Measurements from ENCODE around the gene IQSEC3.

The IQSEC3 gene

DNA sequence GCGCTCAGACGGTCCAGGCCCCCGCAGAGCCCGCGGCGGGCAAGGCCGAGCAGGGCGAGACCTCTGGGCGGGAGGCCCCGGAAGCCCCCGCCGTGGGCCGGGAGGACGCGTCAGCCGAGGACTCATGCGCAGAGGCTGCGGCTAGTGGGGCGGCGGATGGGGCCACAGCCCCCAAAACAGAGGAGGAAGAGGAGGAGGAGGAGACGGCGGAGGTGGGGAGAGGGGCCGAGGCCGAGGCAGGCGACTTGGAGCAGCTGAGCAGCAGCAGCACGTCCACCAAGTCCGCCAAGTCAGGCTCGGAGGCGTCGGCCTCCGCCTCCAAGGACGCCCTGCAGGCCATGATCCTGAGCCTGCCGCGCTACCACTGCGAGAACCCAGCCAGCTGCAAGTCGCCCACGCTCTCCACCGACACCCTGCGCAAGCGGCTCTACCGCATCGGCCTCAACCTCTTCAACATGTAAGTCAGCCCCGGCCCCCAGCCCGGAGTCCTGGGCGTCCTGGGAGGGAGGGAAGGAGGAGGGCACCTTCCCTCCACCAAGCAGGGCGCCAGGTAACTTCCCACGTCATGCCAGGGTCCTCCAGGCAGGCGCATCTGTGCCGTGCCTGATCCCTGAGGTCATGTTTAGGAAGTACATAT, 72.4 kb downstream of the IQSEC3 start:
- DNase-seq (ENCODE audit: low read depth) = no peak

DNA sequence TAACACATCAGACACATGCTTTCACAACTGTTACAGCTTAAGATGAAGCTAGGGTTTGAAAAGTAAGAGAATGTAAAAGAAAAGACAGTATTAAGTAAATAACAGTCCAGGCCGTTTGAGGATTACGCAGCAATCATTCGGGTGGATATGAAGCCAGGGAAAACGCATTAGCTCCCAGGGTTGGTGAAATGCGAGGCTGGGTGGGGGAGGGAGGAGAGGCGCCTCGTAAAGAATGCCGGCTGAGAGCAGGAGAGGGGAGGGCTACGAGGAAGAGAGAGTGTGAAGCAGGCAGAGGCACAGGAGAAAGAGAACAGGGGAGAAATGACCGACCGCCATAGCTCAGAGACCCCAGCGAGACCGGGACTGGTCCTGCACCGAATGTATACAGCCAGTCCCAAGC, 73.0 kb downstream of the IQSEC3 start:
- DNase-seq (ENCODE audit: low read depth) = no peak

DNA sequence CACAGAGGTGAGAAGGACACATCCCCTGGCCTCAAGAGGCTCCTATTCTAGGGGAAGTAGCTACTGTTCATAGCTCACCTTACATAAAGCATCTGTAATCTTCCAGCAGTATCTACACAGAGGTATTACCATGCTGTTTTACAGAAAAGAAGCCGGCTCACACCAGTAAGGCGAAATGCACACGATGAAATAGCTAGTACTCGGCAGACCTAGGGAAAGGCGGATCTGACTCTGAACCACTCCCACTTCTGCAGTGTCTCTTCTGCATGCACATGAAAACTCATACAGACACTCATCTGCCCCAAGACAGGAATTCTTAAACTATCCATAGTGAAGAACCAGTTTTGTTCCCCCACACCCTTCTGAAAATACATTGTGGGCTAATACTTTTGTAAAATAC, 73.6 kb downstream of the IQSEC3 start:
- DNase-seq (ENCODE audit: low read depth) = no peak

- DNase-seq (ENCODE audit: low read depth) = no peak
Measured at GRCh38 chr12:143964-144649, 77.5 kb downstream of the IQSEC3 start.

GRCh38 chr12:144650-145284, 78.2 kb downstream of the IQSEC3 start:
- DNase-seq (ENCODE audit: low read depth) = no peak

GRCh38 chr12:145369-145960, 78.9 kb downstream of the IQSEC3 start:
- no peak for DNase-seq (ENCODE audit: low read depth)

DNA sequence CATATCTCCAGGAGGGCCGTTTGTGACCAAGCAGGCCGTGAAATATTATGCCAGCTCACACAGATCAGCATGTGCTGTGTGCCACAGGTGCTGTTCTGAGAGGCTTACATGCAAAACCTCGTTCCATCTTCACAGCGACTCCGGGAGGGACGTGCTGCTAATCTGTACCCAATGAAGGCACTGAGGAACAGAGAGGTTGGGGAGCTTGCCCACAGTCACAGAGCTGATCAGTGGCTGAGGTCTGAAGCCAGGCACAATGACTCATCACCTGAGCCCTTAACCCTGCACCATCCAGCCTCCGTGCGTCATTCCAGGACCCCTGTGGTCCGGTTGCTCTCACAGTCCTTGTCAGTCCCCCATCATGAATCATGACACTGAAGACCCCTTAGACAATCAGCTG, 80.7 kb downstream of the IQSEC3 start:
- DNase-seq (ENCODE audit: low read depth) = no peak

- no peak for DNase-seq (ENCODE audit: low read depth)
Measured at GRCh38 chr12:148676-149416, 82.3 kb downstream of the IQSEC3 start.

GRCh38 chr12:151579-151978, 85.0 kb downstream of the IQSEC3 start:
- no peak for DNase-seq (ENCODE audit: low read depth)

DNA sequence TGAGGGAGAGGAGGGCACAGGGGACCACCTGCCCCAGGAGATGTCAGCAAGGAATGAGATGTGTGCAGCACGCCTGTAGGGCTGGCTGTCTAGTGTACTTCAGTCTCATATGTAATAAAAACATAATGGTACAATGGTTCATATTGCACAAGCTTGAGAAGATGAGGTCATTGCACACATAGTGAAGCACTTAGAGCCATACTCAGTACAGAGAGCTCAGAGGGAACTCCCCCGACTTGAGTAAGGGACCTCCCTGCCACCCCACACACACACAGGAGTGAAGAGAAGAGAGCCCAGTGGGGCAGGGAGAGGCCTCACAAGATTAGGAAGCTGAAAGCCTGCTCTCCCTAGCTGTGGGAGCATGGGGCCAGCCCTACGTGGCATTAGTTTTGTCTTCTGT, 85.9 kb downstream of the IQSEC3 start:
- no peak for DNase-seq (ENCODE audit: low read depth)

- DNase-seq (ENCODE audit: low read depth) = peak; percentile 10
Measured at GRCh38 chr12:153080-153746, 86.6 kb downstream of the IQSEC3 start.

DNA sequence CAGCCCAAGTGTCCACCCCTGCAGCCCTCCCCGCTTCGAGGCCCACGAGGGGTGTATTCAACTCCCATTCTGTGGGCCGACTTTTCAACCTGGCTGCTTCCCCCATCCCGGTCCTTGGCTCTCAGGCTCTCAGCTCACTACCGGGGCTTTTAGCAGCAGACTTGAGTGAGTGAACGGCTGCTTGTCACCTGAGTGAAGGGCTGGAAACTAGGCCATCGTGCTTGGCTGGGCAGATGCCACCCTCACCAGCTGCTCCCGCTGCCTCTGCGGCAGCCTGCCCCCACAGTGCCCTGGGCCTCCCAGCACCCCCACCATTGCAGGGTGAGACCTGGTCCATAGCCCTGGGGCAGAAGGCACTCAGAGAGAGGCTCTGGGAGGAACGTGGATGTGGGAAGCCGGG, 87.5 kb downstream of the IQSEC3 start:
- no peak for DNase-seq (ENCODE audit: low read depth)

- no peak for DNase-seq (ENCODE audit: low read depth)
Measured at GRCh38 chr12:155006-155405, 88.4 kb downstream of the IQSEC3 start.

GRCh38 chr12:155646-156045, 89.1 kb downstream of the IQSEC3 start:
- DNase-seq (ENCODE audit: low read depth) = no peak

- no peak for DNase-seq (ENCODE audit: low read depth)
Measured at GRCh38 chr12:156945-157344, 90.4 kb downstream of the IQSEC3 start.

- no peak for DNase-seq (ENCODE audit: low read depth)
Measured at GRCh38 chr12:157644-158043, 91.1 kb downstream of the IQSEC3 start.

GRCh38 chr12:159156-159782, 92.7 kb downstream of the IQSEC3 start:
- DNase-seq (ENCODE audit: low read depth) = no peak

DNA sequence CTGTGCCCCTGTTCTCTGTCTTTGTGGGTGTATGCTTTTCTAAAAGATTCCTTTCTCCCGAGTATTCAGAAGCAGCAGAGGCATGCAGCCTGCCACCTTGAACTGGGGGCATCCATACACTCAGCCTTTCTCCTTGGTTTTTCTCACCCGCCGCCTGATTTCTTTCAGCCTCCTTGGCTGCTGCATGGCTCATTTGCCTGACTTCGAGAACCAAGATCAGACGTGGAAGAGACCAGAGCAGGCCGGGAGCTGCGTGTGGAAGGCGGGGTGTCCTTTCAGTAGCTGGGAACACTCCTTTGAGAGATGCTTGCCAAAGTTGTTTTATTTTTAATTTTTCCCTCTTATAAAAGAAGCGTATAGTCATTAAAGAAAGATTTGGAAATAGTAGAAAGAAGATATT, 94.3 kb downstream of the IQSEC3 start:
- DNase-seq (ENCODE audit: low read depth) = no peak

- no peak for DNase-seq (ENCODE audit: low read depth)
Measured at GRCh38 chr12:161823-162222, 95.3 kb downstream of the IQSEC3 start.

GRCh38 chr12:162467-163307, 96.1 kb downstream of the IQSEC3 start:
- no peak for DNase-seq (ENCODE audit: low read depth)
